SK-N-SH treated with all-trans-retinoic acid at 6 μM for 48 hours (cell line): ENCODE measurements around the gene CPNE4.

Experiments
- ATAC-seq: fragments of 200-7000 bp; cut with Tn5 transposase; 3 replicates; pipeline ENCODE4 v1.9.1; 2020; ENCODE audit warnings: mild to moderate bottlenecking, moderate library complexity
- ARNTL ChIP-seq: fragments of 450-650 bp; formaldehyde crosslinking; IDR thresholded peaks from 2 replicates; pipeline ENCODE4 v1.5.0; 2020; ENCODE audit warnings: low read depth, mild to moderate bottlenecking, moderate library complexity, borderline replicate concordance
- BACH2 ChIP-seq: fragments of 250-450 bp; sonication (Bioruptor Pico); IDR thresholded peaks from 2 replicates; pipeline ENCODE4 v1.9.0; 2021; ENCODE audit warnings: mild to moderate bottlenecking, borderline replicate concordance
- CSDC2 ChIP-seq: fragments of 250-450 bp; sonication (Bioruptor Pico); IDR thresholded peaks from 2 replicates; pipeline ENCODE4 v1.5.0; 2020; ENCODE audit warnings: mild to moderate bottlenecking, moderate library complexity
- ESRRG ChIP-seq: fragments of 250-450 bp; sonication (Bioruptor Pico); IDR thresholded peaks from 2 replicates; pipeline ENCODE4 v1.6.1; 2021; ENCODE audit warnings: mild to moderate bottlenecking
- GLIS3 ChIP-seq: fragments of 250-450 bp; sonication (Bioruptor Pico); IDR thresholded peaks from 2 replicates; pipeline ENCODE4 v1.5.0; 2020; ENCODE audit warnings: mild to moderate bottlenecking, moderate library complexity
- ISL1 ChIP-seq: fragments of 250-450 bp; sonication (Bioruptor Pico); IDR thresholded peaks from 2 replicates; pipeline ENCODE4 v2.1.2; 2022; ENCODE audit warnings: mild to moderate bottlenecking, moderate library complexity
- OSR1 ChIP-seq: fragments of 250-450 bp; sonication (Bioruptor Pico); IDR thresholded peaks from 2 replicates; pipeline ENCODE4 v1.8.0; 2022; ENCODE audit warnings: moderate library complexity, mild to moderate bottlenecking, inconsistent platforms
- PPARA ChIP-seq: fragments of 250-450 bp; sonication (Bioruptor Pico); IDR thresholded peaks from 2 replicates; pipeline ENCODE4 v1.5.0; 2020; ENCODE audit warnings: mild to moderate bottlenecking, borderline replicate concordance
- RARB ChIP-seq: fragments of 250-450 bp; sonication (Bioruptor Pico); IDR thresholded peaks from 2 replicates; pipeline ENCODE4 v1.8.0; 2021; ENCODE audit warnings: mild to moderate bottlenecking, moderate library complexity
- TCF4 ChIP-seq: fragments of 250-450 bp; sonication (Bioruptor Pico); IDR thresholded peaks from 2 replicates; pipeline ENCODE4 v1.8.0; 2021; ENCODE audit warnings: mild to moderate bottlenecking, moderate library complexity, borderline replicate concordance
- TOX ChIP-seq: fragments of 250-450 bp; sonication (Bioruptor Pico); IDR thresholded peaks from 2 replicates; pipeline ENCODE4 v1.8.0; 2021; ENCODE audit warnings: mild to moderate bottlenecking, moderate library complexity, borderline replicate concordance
- ZFP3 ChIP-seq: fragments of 250-450 bp; sonication (Bioruptor Pico); IDR thresholded peaks from 2 replicates; pipeline ENCODE4 v1.5.0; 2020; ENCODE audit warnings: mild to moderate bottlenecking, moderate library complexity
- ZFP30 ChIP-seq: fragments of 450-650 bp; formaldehyde crosslinking; IDR thresholded peaks from 2 replicates; pipeline ENCODE4 v1.5.0; 2022; ENCODE audit warnings: mild to moderate bottlenecking, moderate library complexity
- ZNF565 ChIP-seq: fragments of 450-650 bp; formaldehyde crosslinking; conservative IDR thresholded peaks from 2 replicates; pipeline ENCODE4 v1.5.0; 2020; ENCODE audit warnings: low read depth, mild to moderate bottlenecking, moderate library complexity
- ZNF8 ChIP-seq: fragments of 450-650 bp; formaldehyde crosslinking; IDR thresholded peaks from 2 replicates; pipeline ENCODE4 v1.5.0; 2020; ENCODE audit warnings: mild to moderate bottlenecking, moderate library complexity
- TF ChIP-seq, protein P1 (sequence below): fragments of 250-450 bp; sonication (Bioruptor Pico); IDR thresholded peaks from 2 replicates; pipeline ENCODE4 v1.8.0; 2020; ENCODE audit warnings: mild to moderate bottlenecking, moderate library complexity, borderline replicate concordance
- TF ChIP-seq, protein P2 (sequence below): fragments of 250-450 bp; sonication (Bioruptor Pico); IDR thresholded peaks from 2 replicates; pipeline ENCODE4 v1.5.1; 2020; ENCODE audit warnings: low read depth, mild to moderate bottlenecking, moderate library complexity
- TF ChIP-seq, protein P3 (sequence below): fragments of 250-450 bp; sonication (Bioruptor Pico); IDR thresholded peaks from 2 replicates; pipeline ENCODE4 v1.8.0; 2021; ENCODE audit warnings: low read depth, mild to moderate bottlenecking, moderate library complexity, borderline replicate concordance
- TF ChIP-seq, protein P4 (sequence below): fragments of 250-450 bp; sonication (Bioruptor Pico); IDR thresholded peaks from 2 replicates; pipeline ENCODE4 v1.5.0; 2020; ENCODE audit warnings: mild to moderate bottlenecking, moderate library complexity
- TF ChIP-seq, protein P5 (sequence below): fragments of 250-450 bp; sonication (Bioruptor Pico); IDR thresholded peaks from 2 replicates; pipeline ENCODE4 v1.5.1; 2021; ENCODE audit warnings: mild to moderate bottlenecking, moderate library complexity

The CPNE4 gene

DNA sequence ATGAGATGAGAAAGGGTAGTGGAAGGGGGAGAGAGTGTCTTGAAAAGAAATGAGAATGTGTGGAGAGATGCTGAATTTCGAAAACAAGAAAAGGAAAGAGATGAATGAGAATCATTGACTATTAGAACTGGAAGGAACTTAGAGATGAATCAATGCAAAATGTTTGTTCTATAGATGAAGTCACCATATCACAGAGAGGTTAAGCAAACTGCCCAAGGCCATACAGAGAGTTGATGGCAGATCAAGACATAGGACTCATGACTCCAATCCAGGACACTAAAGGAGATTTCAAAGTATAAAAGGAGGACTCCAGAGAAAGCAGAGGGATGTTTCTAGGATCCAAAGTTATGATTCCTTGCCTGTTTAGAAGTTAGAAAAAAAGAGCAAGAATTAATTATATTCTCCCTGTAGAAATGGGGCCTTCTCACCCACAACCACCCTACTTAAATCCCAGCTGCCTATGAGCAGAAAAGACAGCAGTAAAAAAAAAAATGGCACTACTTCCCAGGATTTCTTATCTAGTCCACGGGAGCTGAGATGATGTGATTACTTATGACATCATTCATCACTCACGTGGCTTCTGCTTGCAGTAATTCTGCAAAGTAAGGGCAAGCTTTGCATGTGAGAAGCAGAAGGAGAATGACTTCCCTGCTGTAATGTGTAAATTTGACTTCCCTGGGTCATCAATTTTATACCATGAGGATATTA, 321.2 kb downstream of the CPNE4 start:
- no peak for ATAC-seq
- no peak for TF ChIP-seq ISL1
- TF ChIP-seq, protein P1, sequence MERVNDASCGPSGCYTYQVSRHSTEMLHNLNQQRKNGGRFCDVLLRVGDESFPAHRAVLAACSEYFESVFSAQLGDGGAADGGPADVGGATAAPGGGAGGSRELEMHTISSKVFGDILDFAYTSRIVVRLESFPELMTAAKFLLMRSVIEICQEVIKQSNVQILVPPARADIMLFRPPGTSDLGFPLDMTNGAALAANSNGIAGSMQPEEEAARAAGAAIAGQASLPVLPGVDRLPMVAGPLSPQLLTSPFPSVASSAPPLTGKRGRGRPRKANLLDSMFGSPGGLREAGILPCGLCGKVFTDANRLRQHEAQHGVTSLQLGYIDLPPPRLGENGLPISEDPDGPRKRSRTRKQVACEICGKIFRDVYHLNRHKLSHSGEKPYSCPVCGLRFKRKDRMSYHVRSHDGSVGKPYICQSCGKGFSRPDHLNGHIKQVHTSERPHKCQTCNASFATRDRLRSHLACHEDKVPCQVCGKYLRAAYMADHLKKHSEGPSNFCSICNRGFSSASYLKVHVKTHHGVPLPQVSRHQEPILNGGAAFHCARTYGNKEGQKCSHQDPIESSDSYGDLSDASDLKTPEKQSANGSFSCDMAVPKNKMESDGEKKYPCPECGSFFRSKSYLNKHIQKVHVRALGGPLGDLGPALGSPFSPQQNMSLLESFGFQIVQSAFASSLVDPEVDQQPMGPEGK (CRISPR knock-in tag), result no peak
- TF ChIP-seq PPARA (CRISPR knock-in tag), result no peak
- TF ChIP-seq CSDC2 (CRISPR knock-in tag), result no peak

DNA sequence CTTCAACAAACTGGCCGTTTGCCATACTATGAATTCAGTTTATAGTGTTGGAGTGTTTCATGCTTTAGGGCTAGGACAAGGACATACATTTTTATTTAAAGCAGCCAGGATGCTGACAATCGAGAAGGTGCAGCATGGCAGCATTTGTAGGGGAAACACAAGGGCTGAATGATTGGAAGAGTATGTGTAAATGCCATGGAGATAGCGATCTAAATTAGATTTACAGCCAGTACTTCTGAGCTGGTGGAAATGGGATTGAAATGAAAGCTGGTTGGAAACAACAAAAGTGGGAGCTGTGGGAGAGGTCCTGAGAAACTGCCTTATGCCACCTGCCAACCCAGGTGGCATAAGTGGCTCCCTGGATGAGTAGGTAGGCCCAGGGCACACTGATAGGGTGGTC, 322.2 kb downstream of the CPNE4 start:
- no peak for ATAC-seq
- TF ChIP-seq, protein P2, sequence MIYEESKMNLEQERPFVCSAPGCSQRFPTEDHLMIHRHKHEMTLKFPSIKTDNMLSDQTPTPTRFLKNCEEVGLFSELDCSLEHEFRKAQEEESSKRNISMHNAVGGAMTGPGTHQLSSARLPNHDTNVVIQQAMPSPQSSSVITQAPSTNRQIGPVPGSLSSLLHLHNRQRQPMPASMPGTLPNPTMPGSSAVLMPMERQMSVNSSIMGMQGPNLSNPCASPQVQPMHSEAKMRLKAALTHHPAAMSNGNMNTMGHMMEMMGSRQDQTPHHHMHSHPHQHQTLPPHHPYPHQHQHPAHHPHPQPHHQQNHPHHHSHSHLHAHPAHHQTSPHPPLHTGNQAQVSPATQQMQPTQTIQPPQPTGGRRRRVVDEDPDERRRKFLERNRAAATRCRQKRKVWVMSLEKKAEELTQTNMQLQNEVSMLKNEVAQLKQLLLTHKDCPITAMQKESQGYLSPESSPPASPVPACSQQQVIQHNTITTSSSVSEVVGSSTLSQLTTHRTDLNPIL (CRISPR knock-in tag), result no peak
- no peak for TF ChIP-seq OSR1 (CRISPR knock-in tag)
- TF ChIP-seq PPARA (CRISPR knock-in tag), result no peak
- TF ChIP-seq, protein P3, sequence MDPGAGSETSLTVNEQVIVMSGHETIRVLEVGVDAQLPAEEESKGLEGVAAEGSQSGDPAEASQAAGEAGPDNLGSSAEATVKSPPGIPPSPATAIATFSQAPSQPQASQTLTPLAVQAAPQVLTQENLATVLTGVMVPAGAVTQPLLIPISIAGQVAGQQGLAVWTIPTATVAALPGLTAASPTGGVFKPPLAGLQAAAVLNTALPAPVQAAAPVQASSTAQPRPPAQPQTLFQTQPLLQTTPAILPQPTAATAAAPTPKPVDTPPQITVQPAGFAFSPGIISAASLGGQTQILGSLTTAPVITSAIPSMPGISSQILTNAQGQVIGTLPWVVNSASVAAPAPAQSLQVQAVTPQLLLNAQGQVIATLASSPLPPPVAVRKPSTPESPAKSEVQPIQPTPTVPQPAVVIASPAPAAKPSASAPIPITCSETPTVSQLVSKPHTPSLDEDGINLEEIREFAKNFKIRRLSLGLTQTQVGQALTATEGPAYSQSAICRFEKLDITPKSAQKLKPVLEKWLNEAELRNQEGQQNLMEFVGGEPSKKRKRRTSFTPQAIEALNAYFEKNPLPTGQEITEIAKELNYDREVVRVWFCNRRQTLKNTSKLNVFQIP, result no peak
- TF ChIP-seq, protein P1 (CRISPR knock-in tag), result no peak
- TF ChIP-seq ARNTL (CRISPR knock-in tag), result no peak
- no peak for TF ChIP-seq ZNF8
- no peak for TF ChIP-seq ESRRG
- no peak for TF ChIP-seq CSDC2 (CRISPR knock-in tag)
- TF ChIP-seq TOX (CRISPR knock-in tag), result no peak
- no peak for TF ChIP-seq TCF4
- TF ChIP-seq, protein P4, sequence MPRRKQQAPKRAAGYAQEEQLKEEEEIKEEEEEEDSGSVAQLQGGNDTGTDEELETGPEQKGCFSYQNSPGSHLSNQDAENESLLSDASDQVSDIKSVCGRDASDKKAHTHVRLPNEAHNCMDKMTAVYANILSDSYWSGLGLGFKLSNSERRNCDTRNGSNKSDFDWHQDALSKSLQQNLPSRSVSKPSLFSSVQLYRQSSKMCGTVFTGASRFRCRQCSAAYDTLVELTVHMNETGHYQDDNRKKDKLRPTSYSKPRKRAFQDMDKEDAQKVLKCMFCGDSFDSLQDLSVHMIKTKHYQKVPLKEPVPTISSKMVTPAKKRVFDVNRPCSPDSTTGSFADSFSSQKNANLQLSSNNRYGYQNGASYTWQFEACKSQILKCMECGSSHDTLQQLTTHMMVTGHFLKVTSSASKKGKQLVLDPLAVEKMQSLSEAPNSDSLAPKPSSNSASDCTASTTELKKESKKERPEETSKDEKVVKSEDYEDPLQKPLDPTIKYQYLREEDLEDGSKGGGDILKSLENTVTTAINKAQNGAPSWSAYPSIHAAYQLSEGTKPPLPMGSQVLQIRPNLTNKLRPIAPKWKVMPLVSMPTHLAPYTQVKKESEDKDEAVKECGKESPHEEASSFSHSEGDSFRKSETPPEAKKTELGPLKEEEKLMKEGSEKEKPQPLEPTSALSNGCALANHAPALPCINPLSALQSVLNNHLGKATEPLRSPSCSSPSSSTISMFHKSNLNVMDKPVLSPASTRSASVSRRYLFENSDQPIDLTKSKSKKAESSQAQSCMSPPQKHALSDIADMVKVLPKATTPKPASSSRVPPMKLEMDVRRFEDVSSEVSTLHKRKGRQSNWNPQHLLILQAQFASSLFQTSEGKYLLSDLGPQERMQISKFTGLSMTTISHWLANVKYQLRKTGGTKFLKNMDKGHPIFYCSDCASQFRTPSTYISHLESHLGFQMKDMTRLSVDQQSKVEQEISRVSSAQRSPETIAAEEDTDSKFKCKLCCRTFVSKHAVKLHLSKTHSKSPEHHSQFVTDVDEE (CRISPR knock-in tag), result no peak
- TF ChIP-seq BACH2, result no peak
- TF ChIP-seq ZFP30, result no peak
- TF ChIP-seq, protein P5, sequence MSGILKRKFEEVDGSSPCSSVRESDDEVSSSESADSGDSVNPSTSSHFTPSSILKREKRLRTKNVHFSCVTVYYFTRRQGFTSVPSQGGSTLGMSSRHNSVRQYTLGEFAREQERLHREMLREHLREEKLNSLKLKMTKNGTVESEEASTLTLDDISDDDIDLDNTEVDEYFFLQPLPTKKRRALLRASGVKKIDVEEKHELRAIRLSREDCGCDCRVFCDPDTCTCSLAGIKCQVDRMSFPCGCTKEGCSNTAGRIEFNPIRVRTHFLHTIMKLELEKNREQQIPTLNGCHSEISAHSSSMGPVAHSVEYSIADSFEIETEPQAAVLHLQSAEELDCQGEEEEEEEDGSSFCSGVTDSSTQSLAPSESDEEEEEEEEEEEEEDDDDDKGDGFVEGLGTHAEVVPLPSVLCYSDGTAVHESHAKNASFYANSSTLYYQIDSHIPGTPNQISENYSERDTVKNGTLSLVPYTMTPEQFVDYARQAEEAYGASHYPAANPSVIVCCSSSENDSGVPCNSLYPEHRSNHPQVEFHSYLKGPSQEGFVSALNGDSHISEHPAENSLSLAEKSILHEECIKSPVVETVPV (CRISPR knock-in tag), result no peak

DNA sequence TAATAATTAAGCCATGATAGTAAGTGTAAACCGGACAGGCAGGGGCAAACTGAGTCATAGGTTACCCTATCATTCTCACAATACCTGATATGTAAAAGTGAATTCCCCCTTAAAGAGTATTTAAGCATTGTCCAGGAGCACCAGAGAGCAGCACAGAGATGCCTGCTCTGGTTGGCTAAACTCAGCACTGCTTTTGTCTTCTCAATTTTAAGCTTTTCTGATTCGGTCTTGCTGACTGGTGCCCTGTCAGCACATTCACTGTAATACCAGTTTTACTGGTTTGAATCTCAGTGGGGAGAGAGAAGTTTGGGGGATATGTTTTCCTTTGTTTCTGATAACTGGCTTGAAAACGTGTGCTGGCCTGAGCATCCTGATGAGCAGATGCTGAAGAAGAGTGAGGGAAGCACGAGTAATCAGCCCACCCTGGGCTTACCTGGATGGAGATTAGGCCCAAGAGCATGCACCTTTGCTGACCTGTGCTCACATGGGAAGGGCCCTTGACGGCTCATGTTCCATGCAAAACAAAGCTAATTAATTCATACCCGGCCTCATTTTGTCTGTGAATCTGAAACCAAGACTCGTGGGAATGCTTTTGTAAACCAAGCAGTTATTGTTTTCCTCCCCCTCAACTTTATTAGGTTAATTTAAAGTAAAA, 323.6 kb downstream of the CPNE4 start:
- no peak for ATAC-seq
- TF ChIP-seq ZFP3 (CRISPR knock-in tag) (no peak), ISL1 (no peak), ARNTL (CRISPR knock-in tag) (no peak), RARB (CRISPR knock-in tag) (no peak), BACH2 (no peak), ZNF565 (CRISPR knock-in tag) (no peak), GLIS3 (CRISPR knock-in tag) (no peak)
- TF ChIP-seq, protein P1 (CRISPR knock-in tag), result no peak
- TF ChIP-seq, protein P4 (CRISPR knock-in tag), result no peak
